HG03064 (cell line): ENCODE results near the gene SLC25A21.
"Not testable (repeated sequence)": the region's sequence is repeated elsewhere in the genome, so short reads cannot be mapped to it uniquely, and the experiment has no call there.

ENCODE experiments used
- ATAC-seq: cut with Tn5 transposase; IDR thresholded peaks from one replicate; pipeline ENCODE4 v1.9.1; 2021; ENCODE audit warnings: low read depth; ENCODE audit not compliant: unreplicated experiment

The SLC25A21 gene

DNA sequence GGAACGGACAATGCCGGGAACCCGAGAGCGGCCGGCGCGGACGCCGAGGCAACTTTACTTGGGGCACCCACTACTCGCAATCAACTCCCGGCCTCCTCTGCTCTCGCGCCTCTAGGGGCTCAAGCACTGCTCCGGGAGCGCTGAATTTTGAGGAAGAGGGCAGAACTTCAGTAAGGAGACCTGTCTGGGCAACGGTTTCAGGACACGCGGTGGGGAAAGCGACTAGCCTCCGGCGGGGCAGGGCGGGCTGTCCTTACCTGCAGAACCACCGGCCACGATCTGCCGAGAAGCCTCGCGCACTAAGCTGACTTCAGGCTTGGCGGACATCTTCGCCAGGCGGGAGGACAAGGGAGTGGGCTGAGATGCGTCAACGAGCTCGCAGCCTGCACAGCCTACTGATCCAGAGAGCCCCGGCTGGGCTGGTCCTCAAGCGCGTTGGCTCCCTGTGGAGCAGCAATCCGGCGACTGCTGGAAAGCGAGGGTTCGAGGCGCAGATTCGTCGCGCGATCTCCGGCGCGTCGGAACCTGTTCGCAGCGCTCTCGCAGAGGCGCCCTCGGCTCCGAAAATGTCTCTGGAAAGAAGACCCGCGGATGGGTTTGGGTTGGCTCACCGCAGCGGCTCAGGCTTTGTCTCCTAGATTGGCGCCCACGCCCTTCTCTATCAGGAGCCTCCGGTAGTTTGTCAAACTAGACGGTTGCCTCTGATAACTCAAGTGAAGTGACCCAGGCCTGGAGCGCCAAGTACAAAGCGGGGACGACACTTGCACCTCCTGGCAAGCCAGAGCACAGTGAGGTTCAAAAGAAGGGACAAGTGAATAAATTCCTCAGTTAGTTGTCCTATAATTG lies at the start of gene SLC25A21:
SLC25A21 (minus strand) TSS at position 583 of the 846 bp plus-strand sequence.
- no peak for ATAC-seq

DNA sequence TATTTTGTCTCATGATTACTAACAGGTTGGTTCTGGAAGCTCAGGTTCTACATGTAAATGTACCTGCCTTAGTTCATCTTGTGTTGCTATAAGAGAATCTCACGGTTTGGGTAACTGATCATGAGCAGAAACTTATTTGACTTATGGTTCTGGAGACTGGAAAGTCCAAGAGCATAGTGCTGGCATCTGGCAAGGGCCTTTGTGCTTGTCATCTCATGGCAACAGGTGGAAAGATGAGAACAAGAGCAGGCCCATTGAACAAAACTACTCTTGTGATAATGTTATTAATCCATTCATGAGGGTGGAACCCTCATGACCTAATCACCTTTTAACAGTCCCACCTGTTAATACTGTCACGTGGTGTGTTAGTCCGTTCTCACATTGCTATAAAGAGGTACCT lies 48.7 kb upstream of the SLC25A21 start:
- ATAC-seq: no peak

DNA sequence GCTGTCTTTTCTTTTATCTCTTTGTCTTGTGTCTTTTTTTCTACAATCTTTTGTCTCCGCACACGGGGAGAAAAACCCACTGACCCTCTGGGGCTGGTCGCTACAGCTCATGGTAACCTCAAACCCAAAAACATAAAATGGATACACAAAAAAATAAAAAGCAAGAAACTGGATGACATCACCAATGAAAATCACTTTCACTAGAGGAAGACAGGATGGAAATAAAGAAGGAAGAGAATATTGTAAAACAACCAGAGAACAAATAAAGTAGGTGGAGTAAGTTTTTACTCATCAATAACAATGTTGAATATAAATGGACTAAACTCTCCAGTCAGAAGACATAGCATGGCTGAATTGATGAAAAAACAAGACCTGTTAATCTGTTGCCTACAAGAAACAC lies 42.9 kb upstream of the SLC25A21 start:
- no peak for ATAC-seq

DNA sequence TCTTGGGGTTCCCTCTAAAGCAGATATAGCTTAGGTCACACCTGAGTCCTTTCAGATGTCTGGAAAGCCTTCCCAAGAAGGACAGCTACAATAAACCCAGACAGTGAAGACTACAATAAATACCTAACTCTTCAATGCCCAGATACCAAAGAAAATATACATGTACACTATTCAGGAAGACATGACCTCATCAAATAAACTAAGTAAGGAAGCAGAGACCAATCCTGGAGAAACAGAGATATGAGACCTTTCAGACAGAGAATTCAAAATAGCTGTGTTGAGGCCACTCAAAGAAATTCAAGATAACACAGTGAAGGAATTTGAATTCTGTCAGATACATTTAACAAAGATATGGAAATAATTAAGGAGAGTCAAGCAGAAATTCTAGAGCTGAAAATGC lies 40.6 kb upstream of the SLC25A21 start:
- no peak for ATAC-seq

DNA sequence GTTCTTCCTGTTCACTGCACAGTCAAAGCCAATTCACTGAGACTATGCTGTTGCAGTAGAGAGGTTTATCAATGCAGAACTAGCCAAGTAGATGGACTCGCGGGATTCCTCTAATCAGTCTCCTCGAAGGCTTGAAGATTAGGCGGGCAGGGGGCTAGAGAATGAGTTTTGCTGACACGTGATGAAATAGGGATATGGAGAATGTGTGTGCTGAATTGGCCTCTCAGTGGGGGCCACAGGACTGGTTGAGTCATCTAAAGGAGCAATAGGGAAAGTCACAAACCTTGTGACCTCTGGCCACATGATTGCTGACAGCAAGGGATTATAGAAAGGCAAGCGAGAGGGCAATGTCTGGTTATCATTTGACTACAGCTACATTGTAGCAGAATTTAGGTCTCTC lies 38.0 kb upstream of the SLC25A21 start:
- ATAC-seq: no peak

DNA sequence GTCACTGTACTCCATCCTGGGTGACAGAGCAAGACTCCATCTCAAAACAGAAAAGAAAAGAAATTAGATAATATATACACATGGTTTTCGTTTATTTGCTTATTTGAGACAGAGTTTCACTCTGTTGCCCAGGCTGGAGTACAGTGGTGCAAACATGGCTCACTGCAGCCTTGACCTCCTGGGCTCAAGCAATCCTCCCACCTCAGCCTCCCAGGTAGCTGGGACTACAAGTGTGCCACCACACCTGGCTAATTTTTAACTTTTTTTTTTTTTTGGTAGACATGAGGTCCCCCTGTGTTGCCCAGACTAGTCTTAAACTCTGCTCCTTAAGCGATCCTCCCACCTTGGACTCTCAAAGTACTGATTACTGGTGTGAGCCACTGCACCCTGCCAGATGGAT lies 37.2 kb upstream of the SLC25A21 start:
- ATAC-seq: not testable (repeated sequence)

DNA sequence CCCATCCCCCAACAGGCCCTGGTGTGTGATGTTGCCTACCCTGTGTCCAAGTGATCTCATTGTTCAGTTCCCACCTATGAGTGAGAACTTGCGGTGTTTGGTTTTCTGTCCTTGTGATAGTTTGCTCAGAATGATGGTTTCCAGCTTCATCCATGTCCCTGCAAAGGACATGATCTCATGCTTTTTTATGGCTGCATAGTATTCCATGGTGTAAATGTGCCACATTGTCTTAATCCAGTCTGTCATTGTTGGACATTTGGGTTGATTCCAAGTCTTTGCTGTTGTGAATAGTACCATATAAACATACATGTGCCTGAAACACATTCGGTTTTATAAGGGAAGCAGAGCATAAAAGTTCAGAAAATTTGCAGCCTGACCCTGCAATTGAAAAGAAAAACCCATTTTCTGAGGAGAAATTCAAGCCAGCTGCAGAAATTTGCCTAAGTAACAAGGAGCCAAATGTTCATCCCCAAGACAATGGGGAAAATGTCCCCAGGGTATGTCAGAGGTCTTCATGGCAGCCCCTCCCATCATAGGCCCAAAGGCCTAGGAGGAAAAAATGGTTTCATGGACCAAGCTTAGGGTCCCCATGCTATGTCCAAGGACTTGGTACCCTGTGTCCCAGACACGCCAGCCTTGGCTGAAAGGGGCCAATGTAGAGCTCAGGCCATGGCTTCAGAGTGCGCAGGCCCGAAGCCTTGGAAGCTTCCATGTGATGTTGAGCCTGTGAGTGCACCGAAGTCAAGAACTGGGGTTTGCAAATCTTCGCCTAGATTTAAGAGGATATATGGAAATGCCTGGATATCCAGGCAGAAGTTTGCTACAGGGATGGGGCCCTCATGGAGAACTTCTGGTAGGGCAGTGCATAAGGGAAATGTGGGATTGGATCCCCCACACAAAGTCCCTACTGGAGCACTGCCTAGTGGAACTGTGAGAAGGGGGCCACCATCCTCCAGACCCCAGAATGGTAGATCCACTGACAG lies 33.5 kb upstream of the SLC25A21 start:
- ATAC-seq: not testable (repeated sequence)

DNA sequence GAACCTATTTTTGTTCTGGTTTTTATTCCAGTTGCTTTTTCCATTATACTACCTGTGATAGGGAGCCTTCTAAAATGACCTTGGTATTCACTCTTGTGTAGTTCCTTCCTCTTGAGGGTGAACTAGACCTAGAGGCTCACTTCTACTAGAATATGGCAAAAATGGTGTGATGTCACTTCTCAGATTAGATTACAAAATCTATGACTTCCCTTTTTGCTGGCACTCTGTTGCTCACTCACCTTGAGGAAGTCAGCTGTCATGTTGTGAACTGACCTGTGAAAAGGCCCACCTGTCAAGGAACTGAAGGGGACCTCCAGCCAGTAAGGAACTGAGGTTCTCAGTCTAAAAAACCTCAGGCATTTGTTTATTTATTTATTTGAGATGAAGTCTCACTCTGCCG lies 31.0 kb upstream of the SLC25A21 start:
- no peak for ATAC-seq

DNA sequence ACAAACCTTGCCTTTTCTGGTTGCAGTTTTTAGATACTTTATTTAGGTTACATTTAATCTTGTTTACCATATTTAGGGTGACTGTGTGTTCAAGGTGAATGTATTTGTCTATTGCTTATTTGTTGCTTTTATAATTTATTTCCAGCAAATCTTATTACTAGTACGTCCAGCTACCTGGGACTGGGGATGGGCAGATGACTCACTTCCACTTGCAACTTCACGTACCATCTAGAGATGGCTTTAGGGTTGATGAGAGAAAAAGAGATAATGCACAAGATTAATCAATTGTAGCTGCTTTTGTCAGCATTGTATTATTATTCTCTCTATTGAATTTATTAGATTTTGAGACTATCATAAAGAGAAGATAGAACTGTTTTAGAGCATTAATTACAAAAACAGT lies 30.4 kb upstream of the SLC25A21 start:
- no peak for ATAC-seq

DNA sequence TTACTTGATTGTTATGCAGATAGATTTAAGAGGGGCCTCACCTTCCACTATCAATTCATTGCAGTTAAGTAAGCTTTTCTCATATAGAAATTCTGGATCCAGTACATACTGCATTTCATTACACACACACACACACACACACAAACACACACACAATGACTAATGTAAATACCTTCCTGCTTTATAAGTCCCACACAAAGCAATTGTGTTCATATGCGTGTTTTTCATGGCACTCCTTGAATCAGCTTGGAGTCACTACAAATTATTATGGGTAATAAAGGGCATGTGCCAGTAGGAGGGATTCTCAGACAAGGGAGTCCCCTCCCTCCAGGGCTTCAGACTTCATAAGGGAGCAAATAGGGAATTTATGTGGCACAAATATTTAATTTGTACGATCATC lies 29.9 kb upstream of the SLC25A21 start:
- ATAC-seq: no peak

DNA sequence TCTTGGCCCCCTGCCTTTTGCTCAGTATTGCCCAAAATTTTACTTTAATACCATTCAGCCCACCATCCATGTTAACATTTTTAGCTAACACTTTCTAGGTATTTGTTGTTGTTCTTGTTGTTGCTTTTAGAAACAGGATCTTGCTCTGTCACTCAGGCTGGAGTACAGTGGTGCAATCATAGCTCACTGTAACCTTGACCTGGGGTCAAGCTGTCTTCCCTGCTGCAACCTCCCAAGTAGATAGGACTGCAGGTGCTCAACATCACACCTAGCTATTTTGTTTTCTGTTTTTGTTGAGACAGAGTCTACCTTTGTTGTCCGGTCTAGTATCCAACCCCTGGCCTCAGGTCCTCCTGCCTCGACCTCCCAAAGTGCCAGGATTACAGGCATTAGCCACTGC lies 29.3 kb upstream of the SLC25A21 start:
- no peak for ATAC-seq

DNA sequence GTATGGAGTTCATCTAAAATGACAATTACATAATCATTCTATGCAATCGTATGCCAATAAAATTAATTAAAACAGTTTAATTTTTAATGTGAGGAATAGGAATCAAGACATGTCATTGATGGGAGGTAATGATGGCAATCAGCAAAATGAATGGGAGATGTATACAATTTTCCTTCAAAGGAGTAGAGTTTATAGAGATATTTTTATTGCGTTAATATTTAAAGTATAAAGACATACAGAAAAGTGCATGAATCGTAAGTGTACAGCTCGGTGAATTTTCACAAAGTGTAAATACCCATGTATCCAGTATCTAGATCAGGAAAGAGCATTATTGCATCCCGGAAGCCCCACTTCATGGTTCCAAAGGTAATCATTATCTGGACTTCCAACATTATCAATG lies 26.5 kb upstream of the SLC25A21 start:
- no peak for ATAC-seq

DNA sequence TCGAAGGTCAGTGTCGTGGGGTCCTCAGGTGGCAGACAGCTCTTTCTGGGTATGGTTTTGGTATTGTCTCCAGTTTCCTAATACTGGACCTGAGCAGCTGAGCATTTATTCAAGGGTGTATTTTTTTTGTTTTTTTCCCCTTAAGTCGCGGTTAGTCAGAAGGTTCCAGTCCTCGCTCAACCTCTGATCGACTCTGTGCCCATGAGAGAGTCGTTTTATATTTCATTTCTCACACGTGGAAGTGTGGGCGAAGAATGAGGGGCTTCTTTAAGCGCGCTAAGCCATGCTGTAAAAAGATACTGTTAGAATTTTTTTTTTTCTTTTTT lies 25.8 kb upstream of the SLC25A21 start:
- ATAC-seq: no peak

DNA sequence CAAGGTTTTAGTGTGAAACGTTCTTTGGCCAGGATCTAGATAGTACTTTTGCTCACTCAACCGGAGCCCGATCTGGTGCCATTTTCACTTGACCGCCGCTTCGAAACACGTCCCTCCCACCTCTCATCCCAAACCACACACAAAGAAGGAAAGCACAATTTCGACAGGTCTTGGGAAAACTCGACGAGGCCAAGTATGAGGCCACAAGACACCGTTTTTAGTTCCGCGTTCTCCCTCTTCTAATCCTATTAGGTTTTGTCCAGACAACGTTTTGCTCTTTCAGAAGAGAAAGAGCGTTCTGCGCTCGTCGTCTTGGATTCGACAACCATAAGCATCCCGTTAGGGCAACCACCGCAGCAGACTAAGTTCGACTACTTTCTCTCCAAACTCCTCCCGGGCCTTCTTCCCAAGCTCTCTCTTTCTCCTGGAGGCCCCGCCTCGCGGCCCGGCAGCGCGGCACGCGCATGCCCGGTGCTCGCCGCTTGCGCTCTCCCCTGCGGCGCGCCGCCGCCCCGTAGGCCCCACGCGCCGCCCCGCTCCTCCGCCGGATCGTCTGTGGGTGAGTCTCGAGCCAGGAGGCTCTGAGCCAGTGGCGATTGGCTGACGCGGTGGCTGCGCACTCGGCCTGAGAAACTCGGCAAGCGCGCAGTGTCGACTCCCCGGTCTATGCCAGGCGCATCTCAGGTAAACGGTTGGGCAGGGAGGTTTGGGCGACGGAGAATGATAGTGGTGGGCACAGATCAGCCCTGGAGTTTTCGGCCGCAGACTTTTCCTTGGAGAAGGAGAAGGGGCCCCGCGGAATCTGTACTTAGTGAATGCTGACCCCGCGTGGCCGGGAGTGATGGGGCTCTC lies 25.2 kb upstream of the SLC25A21 start, which contains the start of gene MIPOL1:
MIPOL1 (plus strand) TSS at position 517 of the 852 bp plus-strand sequence. CDS start 49,952 bp downstream, outside the sequence.
- no peak for ATAC-seq

DNA sequence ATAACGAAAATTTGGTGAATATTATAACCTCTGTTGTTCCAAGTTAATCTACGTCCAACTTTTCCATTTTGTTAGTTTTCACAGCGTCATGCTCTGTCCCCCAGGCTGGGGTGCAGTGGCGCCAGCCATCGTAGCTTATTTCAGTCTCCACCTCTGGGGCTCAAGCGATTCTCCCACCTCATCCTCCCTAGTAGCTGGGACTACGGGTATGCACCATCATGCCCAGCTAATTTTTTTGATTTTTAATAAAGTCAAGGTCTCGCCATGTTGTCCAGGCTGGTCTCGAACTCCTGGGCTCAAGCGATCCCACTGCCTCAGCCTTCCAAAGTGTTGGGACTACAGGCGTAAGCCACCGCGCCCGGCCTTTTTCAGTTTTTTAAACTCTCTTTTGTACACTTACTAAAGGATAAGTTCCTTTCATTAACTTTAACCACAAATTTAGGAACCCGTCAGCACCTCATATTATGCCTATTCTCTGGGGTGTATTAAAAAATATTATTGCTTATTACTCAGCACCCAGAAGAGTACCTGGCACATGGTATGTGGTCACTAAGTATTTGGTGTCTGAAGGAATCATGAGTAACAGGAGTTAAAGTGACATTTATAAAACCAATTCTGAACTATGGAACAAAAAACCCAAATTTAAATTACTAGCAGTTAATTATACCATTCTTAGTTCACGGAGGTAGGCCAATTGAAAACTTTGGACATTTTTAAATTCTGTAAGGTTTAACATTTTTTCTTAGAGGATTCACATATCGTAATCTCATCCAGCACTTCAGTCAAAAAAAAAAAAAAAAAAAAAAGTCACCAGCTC lies 24.4 kb upstream of the SLC25A21 start:
- ATAC-seq: no peak

DNA sequence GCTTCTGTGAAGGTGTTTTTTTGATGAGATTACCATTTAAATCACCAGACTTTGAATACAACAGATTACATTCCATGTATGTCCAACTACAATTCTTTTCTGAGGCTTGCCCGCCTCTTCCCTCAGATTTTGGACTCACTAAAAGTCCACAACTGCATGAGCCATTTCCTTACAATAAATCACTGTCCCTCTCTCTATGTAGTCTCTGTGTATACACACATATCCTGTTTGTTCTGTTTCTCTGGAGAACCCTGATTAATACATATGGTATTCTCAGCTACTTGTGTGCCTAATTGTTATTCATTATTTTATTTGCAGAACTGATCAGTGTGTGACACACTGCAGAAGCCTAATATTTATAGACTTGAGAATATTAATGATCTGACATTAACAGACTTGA lies 22.9 kb upstream of the SLC25A21 start:
- ATAC-seq: no peak

DNA sequence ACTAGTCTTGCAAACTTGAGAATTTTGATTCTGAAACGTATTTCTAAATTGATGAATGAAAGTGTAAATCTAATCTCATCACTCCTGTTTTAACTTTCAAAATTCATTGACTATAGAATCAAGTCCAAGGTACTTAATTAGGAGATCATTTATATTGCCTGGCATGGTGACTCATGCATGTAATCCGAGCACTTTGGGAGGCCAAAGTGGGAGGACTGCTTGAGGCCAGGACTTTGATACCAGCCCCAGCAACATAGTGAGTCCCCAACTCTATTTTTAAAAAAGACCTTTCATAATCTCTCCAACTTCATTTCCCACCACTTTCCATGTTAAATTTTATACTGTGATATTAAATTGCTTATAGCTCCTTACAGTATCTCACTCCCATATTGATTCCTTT lies 22.3 kb upstream of the SLC25A21 start:
- ATAC-seq: no peak

DNA sequence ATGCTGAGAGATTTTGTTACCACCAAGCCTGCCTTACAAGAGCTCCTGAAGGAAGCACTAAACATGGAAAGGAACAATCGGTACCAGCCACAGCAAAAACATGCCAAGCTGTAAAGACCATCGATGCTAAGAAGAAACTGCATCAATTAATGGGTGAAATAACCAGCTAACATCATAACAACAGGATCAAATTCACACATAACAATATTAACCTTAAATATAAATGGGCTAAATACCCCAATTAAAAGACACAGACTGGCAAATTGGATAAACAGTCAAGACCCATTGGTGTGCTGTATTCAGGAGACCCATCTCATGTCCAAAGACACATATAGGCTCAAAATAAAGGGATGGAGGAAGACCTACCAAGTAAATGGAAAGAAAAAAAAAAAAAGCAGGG lies 17.3 kb upstream of the SLC25A21 start:
- ATAC-seq: not testable (repeated sequence)

DNA sequence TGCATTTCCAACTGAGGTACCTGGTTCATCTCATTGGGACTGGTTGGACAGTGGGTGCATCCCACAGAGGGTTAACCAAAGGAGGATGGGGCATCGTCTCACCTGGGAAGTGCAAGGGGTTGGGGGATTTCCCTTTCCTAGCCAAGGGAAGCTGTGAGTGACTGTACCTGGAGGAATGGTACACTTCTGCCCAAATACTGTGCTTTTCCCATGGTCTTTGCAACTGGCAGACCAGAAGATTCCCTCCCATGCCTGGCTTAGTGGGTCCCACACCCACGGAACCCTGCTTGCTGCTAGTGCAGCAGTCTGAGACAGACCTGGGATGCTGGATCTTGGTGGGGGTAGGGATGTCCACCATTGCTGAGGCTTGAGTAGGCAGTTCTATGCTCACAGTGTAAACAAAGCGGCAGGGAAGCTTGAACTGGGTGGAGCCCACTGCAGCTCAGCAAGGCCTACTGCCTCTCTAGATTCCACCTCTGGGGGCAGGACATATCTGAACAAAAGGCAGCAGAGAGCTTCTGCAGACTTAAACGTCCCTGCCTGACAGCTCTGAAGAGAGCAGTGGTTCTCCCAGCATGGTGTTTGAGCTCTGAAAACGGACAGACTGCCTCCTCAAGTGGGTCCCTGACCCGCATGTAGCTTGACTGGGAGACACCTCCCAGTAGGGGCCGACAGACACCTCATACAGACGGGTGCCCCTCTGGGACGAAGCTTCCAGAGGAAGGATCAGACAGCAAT lies 15.6 kb upstream of the SLC25A21 start:
- not testable (repeated sequence) for ATAC-seq
